Panc1 (cell line): ENCODE results near the gene ANGPTL3. TPM values are rescaled to one million over a fixed set of nuclear protein-coding genes. Genes with fewer than 3 reads are reported as not detected.

ENCODE experiments used
- ATAC-seq: fragments of 200-7000 bp; cut with Tn5 transposase; 2 replicates; pipeline ENCODE4 v1.9.1; 2020; ENCODE audit warnings: mild to moderate bottlenecking, moderate library complexity
- BruUV-seq: library from RNA; stranded (reverse); fragments of 400-500 nt; replicated peaks from 2 replicates; lab custom pipeline; 2021; lab: Mats Ljungman, UMichigan
- CTCF ChIA-PET: fragments of 300-600 bp; sonication (Branson Sonifier 250); formaldehyde crosslinking; loops from one replicate; lab custom pipeline; 2022; ENCODE audit warnings: antibody characterized with exemption; lab: Charles Lee
- POLR2A ChIA-PET: fragments of 300-600 bp; sonication (Branson Sonifier 250); formaldehyde crosslinking; loops from one replicate; lab custom pipeline; 2022; ENCODE audit warnings: antibody characterized with exemption; lab: Charles Lee
- DNase-seq: peaks from one replicate; pipeline ENCODE4 v3.0.0-alpha.2; 2010; ENCODE audit warnings: low read depth, low spot score
- H3K27ac ChIP-seq: 2 replicates; pipeline ENCODE4 v1.5.1; 2011; ENCODE audit warnings: mild to moderate bottlenecking, low read length, inconsistent platforms
- H3K27me3 ChIP-seq: fragments of 200-500 bp; sonication (Bioruptor generic); 2 replicates; pipeline ENCODE4 v1.6.0; 2014; ENCODE audit warnings: low read length, inconsistent platforms; ENCODE audit not compliant: control insufficient read depth, insufficient read depth
- H3K36me3 ChIP-seq: fragments of 200-500 bp; sonication (Bioruptor generic); 2 replicates; pipeline ENCODE4 v1.5.1; 2014; ENCODE audit warnings: inconsistent platforms, mild to moderate bottlenecking, low read length, moderate library complexity; ENCODE audit not compliant: control insufficient read depth, insufficient read depth
- H3K4me1 ChIP-seq: 2 replicates; pipeline ENCODE4 v1.5.1; 2011; ENCODE audit warnings: inconsistent platforms, mild to moderate bottlenecking, low read length, moderate library complexity; ENCODE audit not compliant: control insufficient read depth, insufficient read depth
- H3K4me3 ChIP-seq, 2 experiments: 2 replicates each; pipeline ENCODE4 v1.5.1; 2011 to 2012; ENCODE audit warnings: low read depth in 2 of 2, low read length in 2 of 2, mild to moderate bottlenecking in 2 of 2, inconsistent platforms in 1 of 2, moderate library complexity in 1 of 2
- H3K9me3 ChIP-seq: fragments of 200-500 bp; sonication (Bioruptor generic); 2 replicates; pipeline ENCODE4 v1.5.1; 2014; ENCODE audit warnings: low read depth, mild to moderate bottlenecking, inconsistent platforms, low read length, moderate library complexity; ENCODE audit not compliant: control insufficient read depth, insufficient read depth
- CTCF ChIP-seq: fragments of 450-650 bp; IDR thresholded peaks from 2 replicates; pipeline ENCODE4 v1.5.1; 2017; ENCODE audit warnings: mild to moderate bottlenecking
- POLR2AphosphoS5 ChIP-seq: IDR thresholded peaks from 2 replicates; pipeline ENCODE4 v1.6.1; 2012; ENCODE audit warnings: mild to moderate bottlenecking, low read depth, low read length, moderate library complexity
- REST ChIP-seq, 2 experiments: IDR thresholded peaks; 2 replicates each; pipeline ENCODE4 v1.6.1; 2011 to 2012; ENCODE audit warnings: low read depth in 2 of 2, control low read depth in 1 of 2, low read length in 1 of 2, mild to moderate bottlenecking in 1 of 2, moderate library complexity in 1 of 2; ENCODE audit not compliant: insufficient read depth in 1 of 2
- SIN3A ChIP-seq: IDR thresholded peaks from 2 replicates; pipeline ENCODE4 v1.6.1; 2012; ENCODE audit warnings: low read depth, mild to moderate bottlenecking, low read length, moderate library complexity, borderline replicate concordance; ENCODE audit not compliant: insufficient read depth
- TCF7L2 ChIP-seq: IDR thresholded peaks from 2 replicates; pipeline ENCODE4 v1.6.1; 2011; ENCODE audit warnings: mild to moderate bottlenecking, low read depth, low read length, inconsistent platforms
- in situ Hi-C: cut with HindIII; loops from 2 replicates; pipeline ENCODE4 v1.10.0; 2016; ENCODE audit warnings: low sequenced_read_pairs, low pct_unique_long_range_greater_than_20kb
- intact Hi-C: fragments of 100-400 bp; cut with micrococcal nuclease; formaldehyde crosslinking; loops from one replicate; pipeline ENCODE4 v1.10.0; 2022; ENCODE audit not compliant: unreplicated experiment
- total RNA-seq: library from RNA; stranded (reverse); gene quantifications from one replicate; pipeline ENCODE4 v1.2.1, GENCODE V29; 2021; ENCODE audit not compliant: unreplicated experiment

Gene ANGPTL3
- total RNA-seq, 1 experiment from 2014 or later, result not detected

GRCh38 chr1:62628506-62628905 lies 31.2 kb downstream of the ANGPTL3 start:
- CTCF ChIA-PET, result no interaction called here
- Histone ChIP-seq H3K36me3 (peaks cover 3% of the 10 kb centered on the region; the same call in 1 of the 2 replicates), H3K4me1 (no peaks in the 10 kb centered on the region), H3K4me3 (no peak overlapping the region), H3K27ac (no peak overlapping the region), H3K27me3 (no peaks in the 10 kb centered on the region), H3K9me3 (no peaks in the 10 kb centered on the region)
- TF ChIP-seq CTCF (no peak), REST (IDR thresholded peaks at IDR 0.05; ENCODE audit: insufficient read depth in 1 of 2, low read depth in 2 of 2, low read length in 1 of 2) (no peak), POLR2AphosphoS5 (no peak), SIN3A (no peak)
- ATAC-seq, result no peak
- in situ Hi-C loops (no loop called here), intact Hi-C loops (no loop called here)
- POLR2A ChIA-PET, result no interaction called here
- no peak for DNase-seq
- BruUV-seq, result no TSS peak

GRCh38 chr1:62637392-62638105 lies 40.2 kb downstream of the ANGPTL3 start:
- H3K4me3 ChIP-seq, result no peak overlapping the region
- peaks cover 2% of the 10 kb centered on the region; the same call in 1 of the 2 replicates for H3K36me3 ChIP-seq
- TF ChIP-seq REST (IDR thresholded peaks at IDR 0.05; ENCODE audit: insufficient read depth in 1 of 2, low read depth in 2 of 2, low read length in 1 of 2) (no peak), SIN3A (no peak), TCF7L2 (no peak), CTCF (no peak)
- no peak overlapping the region for H3K27ac ChIP-seq
- ChIA-PET POLR2A (no interaction called here), CTCF (no interaction called here)
- ATAC-seq, result no peak
- H3K27me3 ChIP-seq, result no peaks in the 10 kb centered on the region
- intact Hi-C loops, result no loop called here
- DNase-seq, result no peak
- H3K4me1 ChIP-seq, result no peaks in the 10 kb centered on the region
- in situ Hi-C loops, result no loop called here
- BruUV-seq, result no TSS peak
- no peaks in the 10 kb centered on the region for H3K9me3 ChIP-seq
